Measurements from ENCODE around the gene FBXL19.

FBXL19 gene

DNA sequence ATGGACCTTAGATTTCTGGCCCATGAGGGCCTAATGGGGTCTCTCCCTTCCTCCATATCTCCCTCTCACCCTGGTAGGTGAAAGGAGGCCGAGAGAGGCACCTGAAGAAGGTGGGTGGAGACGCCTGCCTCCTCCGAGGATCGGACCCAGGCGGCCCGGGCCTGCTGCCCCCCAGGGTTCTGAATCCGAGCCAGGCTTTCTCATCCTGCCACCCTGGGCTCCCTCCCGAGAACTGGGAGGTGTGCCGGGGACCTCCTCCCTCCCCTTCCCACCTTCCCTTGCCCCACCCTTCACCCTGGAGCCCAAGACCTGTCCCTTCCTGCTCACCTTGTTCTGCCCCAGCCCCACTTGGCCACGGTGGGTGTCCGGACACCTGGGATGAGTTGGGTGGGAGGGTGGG lies 5.0 kb downstream of the FBXL19 start:
- Histone ChIP-seq H2AFZ (no peak overlapping the region), H3K36me3 (ENCODE audit: control insufficient read depth, insufficient read depth, low read length) (no peaks in the 10 kb centered on the region), H3K9ac (no peak overlapping the region), H3K79me2 (no peaks in the 10 kb centered on the region), H3K9me3 (ENCODE audit: control insufficient read depth, low read length) (no peaks in the 10 kb centered on the region), H3K27me3 (ENCODE audit: control insufficient read depth, insufficient read depth, low read length) (no peaks in the 10 kb centered on the region), H3K4me3 (ENCODE audit: low read depth, low read length) (no peak overlapping the region), H3K4me1 (peaks cover 6% of the 10 kb centered on the region), H3K4me2 (ENCODE audit: low read length) (no peak overlapping the region), H3K27ac (no peak overlapping the region)
- TF ChIP-seq CTCF (IDR thresholded peaks at IDR 0.05): no peak

GRCh38 chr16:30929167-30929566 lies 5.8 kb downstream of the FBXL19 start:
- Histone ChIP-seq H3K27me3 (ENCODE audit: control insufficient read depth, insufficient read depth, low read length) (no peaks in the 10 kb centered on the region), H3K4me1 (peaks cover 6% of the 10 kb centered on the region), H2AFZ (no peak overlapping the region), H3K4me2 (ENCODE audit: low read length) (no peak overlapping the region), H3K79me2 (peaks cover 4% of the 10 kb centered on the region), H3K4me3 (ENCODE audit: low read depth, low read length) (no peak overlapping the region), H3K27ac (no peak overlapping the region), H3K36me3 (ENCODE audit: control insufficient read depth, insufficient read depth, low read length) (no peaks in the 10 kb centered on the region), H3K9me3 (ENCODE audit: control insufficient read depth, low read length) (no peaks in the 10 kb centered on the region), H3K9ac (no peak overlapping the region)
- no peak for TF ChIP-seq CTCF (IDR thresholded peaks at IDR 0.05)

GRCh38 chr16:30930160-30930571 lies 6.8 kb downstream of the FBXL19 start:
- no peaks in the 10 kb centered on the region for H3K36me3 ChIP-seq (ENCODE audit: control insufficient read depth, insufficient read depth, low read length)

DNA sequence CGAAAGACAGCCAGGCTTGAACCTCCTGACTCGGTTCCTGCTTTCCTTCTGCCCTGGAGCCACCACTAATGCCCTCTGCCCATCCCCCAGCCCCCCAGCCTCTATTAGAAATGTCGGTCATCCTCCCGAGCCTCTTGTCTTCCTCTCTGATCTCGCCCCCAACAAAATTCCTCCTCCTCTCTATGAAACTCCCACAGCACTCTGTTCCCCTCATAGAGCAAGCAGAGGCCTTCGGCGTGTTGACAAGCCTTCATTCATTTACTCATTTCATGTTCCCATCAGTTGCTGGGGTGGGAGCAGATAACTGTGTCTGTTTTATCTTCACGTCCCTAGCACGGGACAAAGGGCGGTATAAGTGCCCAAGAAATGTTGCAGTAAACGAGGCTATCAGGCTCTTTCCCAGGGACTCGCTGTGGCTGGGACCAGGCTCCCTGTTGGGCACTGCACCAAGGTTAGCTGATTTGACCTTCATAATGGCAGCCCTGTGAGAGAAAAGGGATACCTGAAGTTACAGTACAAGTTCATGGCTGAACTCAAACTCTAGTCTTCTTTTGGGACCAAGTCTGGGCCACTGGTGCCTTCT lies 7.8 kb downstream of the FBXL19 start:
- Histone ChIP-seq H3K4me2 (ENCODE audit: low read length) (no peak overlapping the region), H3K27me3 (ENCODE audit: control insufficient read depth, insufficient read depth, low read length) (no peaks in the 10 kb centered on the region), H2AFZ (no peak overlapping the region), H3K4me1 (no peaks in the 10 kb centered on the region), H3K9ac (no peak overlapping the region), H3K79me2 (peaks cover 4% of the 10 kb centered on the region), H3K27ac (no peak overlapping the region), H3K36me3 (ENCODE audit: control insufficient read depth, insufficient read depth, low read length) (no peaks in the 10 kb centered on the region), H3K4me3 (ENCODE audit: low read depth, low read length) (no peak overlapping the region), H3K9me3 (ENCODE audit: control insufficient read depth, low read length) (no peaks in the 10 kb centered on the region)
- no peak for TF ChIP-seq CTCF (IDR thresholded peaks at IDR 0.05)

More at GRCh38 chr16:30930160-30930571, 6.8 kb downstream of the FBXL19 start:
- peaks cover 4% of the 10 kb centered on the region for H3K79me2 ChIP-seq
- no peaks in the 10 kb centered on the region for H3K4me1 ChIP-seq
- H3K9ac ChIP-seq: no peak overlapping the region
- H3K4me3 ChIP-seq (ENCODE audit: low read depth, low read length): no peak overlapping the region
- no peak for TF ChIP-seq CTCF (IDR thresholded peaks at IDR 0.05)
- no peaks in the 10 kb centered on the region for H3K9me3 ChIP-seq (ENCODE audit: control insufficient read depth, low read length)
- no peaks in the 10 kb centered on the region for H3K27me3 ChIP-seq (ENCODE audit: control insufficient read depth, insufficient read depth, low read length)
- no peak overlapping the region for H3K4me2 ChIP-seq (ENCODE audit: low read length)
- no peak overlapping the region for H2AFZ ChIP-seq
- H3K27ac ChIP-seq: no peak overlapping the region
